NCI-H1694 treated with DMSO at 0.1 percent for 48 hours (cell line): ENCODE measurements around the gene ALPG.
"Not testable (repeated sequence)": the region's sequence is repeated elsewhere in the genome, so short reads cannot be mapped to it uniquely, and the experiment has no call there.

Source experiments
- DNase-seq: peaks from one replicate; lab custom pipeline; 2025; lab: John Stamatoyannopoulos, UW

The ALPG gene

GRCh38 chr2:232419245-232420072, 12.8 kb downstream of the ALPG start:
- DNase-seq: no peak

DNA sequence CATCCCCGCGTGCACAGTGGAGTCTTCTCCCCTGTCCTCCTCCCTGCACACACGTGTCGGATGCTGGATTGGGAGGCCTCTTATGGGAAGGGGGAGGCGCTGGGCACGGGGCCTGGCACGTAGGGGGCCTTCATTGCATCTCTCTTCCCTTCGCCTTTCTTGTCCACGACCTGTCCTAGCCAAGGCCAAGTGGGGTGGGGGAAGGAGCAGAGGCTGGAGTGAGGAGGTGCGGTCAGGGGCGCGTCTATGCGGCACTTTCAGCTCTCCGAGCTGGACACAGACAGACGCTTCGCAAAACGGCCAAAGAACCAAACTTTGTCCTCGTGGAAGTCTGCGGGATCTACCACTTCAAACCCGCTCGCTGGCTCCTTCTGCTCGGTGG, 13.4 kb downstream of the ALPG start:
- no peak for DNase-seq

DNA sequence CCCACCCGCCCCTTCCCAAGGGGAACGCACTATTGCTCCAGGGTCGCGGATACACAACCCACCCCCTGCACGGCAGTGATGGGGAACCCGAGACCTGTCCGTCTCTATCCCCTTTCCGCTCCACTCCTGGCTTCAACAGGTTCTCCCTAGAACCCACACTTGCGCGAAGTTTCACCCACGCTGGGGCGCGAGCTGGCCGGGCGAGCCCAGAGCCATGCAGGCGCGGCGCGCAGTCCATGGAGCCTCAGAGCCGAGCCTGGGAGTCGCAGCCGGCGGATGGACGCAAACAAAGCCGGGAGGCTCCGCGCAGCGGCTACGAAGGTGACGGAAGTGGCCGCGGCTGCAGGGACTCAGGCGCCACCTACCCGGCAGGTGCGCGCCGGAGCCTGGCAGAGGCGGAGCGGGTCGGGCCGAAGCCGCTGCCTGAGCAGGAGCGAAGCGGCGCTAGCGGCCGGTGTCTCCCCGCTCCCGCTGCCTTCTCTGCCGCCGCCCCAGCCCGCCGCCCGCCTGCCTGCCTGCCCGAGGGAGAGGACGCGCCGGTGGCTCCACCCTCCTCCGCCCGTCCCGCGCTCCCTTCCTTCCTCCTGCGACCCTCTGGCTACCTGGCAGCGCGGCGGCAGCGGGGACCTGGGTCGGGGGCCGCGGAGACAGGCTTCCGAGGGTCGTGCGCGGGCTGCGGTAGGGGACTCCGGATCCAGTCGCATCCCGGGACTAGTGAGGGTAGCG, 14.0 kb downstream of the ALPG start:
- DNase-seq: no peak

- no peak for DNase-seq
These were observed 14.6 kb downstream of the ALPG start for GRCh38 chr2:232421189-232421785.

GRCh38 chr2:232422051-232422450, 15.4 kb downstream of the ALPG start:
- no peak for DNase-seq

- DNase-seq: not testable (repeated sequence)
These were observed 16.4 kb downstream of the ALPG start for GRCh38 chr2:232422996-232423395.

GRCh38 chr2:232423407-232423806, 16.8 kb downstream of the ALPG start:
- DNase-seq: not testable (repeated sequence)

DNA sequence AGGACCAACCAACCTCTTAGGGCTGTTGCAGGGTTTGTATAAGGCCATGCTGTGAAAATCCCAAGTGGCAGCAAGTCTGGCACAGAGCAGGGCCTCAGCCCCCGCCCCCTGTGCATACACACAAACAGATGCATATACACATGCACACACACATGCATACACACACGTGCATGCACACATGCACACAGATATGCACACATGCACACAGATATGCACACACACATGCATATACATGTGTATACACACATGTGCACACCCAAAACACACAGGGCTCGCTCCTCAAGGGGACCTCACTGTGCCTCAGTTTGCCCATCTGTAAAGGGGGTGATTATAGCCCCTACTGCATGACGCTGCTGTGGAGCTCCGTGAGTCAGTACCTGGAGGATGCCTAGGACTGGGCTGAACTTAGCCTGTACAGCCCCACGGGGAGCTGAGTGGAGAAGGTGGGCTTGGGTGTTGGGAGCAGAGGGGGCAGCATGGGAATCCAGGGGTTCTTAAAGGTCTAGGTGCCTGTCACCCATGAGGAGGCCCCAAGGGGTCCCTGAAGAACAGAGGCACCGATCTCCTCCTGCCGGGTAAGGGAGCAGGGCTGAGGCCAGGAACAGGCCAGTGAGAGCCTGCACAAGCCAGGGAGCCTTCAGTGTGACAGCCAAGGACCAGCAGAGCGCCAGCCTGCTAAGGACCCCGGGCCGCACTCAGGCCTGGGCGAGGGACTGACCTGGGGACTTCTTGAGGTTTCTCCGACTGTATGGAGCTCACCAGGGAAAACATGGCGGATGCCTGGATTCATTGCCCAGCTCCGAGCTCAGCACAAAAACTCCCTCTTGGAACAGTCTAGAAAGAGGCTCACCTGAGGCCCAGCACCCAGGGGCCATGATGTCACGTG, 25.3 kb downstream of the ALPG start:
- no peak for DNase-seq

- DNase-seq: no peak
These were observed 26.0 kb downstream of the ALPG start for GRCh38 chr2:232432598-232433184.

- DNase-seq: not testable (repeated sequence)
These were observed 27.0 kb downstream of the ALPG start for GRCh38 chr2:232433622-232434021.

GRCh38 chr2:232434091-232434490, 27.4 kb downstream of the ALPG start:
- DNase-seq: no peak

DNA sequence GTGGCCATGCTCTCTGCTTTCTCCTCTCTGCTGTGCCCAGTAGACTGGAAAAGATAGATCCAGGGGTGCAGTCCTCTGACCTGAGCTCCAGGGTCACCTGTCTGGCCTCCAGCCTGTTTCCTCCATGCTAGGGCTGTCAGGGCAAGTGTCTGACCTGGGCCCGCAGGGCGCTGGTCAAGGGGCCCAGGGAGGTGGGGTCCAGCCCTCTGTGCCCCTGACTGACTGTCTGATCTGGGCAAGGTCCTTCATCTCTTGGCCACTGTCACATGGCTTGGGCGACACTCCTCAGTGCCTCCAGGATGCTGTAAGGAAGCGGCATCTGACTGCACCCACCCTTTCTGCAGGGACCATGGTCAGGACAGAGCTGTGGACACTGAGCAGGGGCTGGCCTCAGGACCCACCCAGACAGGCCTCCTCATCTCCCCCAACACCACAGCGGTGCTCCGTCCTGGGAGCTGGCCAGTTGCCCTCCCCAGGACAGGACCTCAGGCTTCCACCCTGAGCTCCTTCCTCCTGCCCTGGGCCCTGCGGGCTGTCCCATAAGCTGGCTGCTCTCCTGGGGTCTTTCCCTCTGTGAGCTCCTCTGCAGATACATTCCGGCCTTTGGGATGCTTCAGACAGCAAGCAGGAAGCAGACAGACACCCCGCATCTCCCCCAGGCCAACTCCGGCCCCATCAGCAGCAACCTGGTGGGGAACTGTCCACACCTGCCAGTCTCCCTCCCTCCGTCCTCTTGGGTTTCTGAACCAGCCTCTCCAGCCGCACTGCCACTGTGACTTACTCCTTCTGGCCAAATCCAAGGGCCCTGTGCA, 28.1 kb downstream of the ALPG start:
- DNase-seq: no peak

- no peak for DNase-seq
These were observed 28.7 kb downstream of the ALPG start for GRCh38 chr2:232435375-232435648.

DNA sequence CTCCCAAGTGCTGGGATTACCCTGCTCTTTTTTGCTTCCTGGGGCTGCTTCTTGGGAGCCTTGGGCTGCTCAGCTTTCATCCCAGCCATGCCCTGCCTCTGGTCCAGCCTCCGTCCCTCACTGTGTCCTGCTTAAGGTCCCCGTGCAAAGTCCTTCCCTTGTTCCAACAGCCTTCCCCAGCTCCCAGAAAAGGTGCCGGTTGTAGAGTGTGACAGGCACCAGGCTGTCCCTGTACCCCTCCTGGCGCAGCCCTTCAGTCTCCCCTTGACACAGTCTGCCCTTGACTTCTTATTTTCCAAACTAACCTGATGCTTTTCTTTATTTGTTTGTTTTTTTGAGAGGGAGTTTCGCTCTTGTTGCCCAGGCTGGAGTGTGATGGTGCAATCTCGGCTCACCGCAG, 29.2 kb downstream of the ALPG start:
- no peak for DNase-seq

DNA sequence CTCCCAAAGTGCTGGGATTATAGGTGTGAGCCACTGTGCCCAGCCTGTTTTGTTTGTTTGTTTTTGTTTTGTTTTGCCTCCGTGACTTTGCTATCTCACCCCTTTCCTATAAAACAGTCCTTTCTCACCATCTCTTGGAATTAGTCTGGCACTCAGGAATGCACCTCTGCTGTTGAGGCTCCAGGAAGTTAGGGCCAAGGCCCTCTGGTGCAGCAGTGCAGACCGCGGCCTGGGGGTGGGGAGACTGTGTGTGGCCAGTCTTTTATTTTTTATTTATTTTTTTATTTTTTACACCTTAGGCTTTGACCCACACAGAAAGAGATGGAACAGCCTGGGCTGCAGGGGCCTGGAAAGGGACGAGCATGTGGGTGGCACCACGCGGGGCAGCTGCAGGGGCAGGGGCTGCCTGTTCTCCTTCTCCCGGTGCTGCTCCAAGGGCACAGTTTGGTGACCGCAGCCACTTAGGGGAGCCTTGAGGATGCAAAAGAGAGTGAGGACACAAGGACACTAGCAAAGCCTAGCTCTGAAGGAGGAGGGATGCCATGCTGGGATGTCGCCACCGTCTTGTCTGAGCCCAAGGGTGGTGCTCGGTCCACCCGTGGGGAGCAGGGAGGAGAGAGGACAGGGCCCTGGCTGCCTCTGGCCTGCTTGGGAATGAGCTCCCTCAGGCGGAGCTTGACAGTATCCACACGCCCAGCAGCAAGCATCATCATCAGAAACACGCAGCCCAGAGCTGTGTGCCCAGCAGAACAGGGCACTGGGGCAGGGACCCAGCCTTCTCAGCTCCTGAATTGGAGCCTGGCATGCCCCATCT, 29.9 kb downstream of the ALPG start:
- DNase-seq: no peak

DNA sequence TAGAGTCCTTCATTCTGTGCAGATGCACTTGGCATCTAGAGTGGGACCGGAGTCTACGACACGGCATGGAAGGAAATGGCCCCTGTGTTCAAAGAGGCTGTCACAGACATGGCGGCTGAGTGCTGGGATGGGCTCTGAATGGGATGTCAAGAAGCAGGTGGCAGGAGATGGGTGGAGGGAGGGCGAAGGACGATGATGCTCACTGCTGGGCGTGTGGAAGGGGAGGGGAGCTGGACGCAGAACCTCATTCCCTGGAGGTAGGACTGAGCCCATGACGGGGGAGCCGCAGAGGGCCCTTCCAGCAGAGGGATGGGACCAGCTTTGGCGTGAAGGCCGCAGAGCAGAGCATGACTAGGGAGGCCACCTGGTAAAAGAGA, 30.5 kb downstream of the ALPG start:
- DNase-seq: no peak

DNA sequence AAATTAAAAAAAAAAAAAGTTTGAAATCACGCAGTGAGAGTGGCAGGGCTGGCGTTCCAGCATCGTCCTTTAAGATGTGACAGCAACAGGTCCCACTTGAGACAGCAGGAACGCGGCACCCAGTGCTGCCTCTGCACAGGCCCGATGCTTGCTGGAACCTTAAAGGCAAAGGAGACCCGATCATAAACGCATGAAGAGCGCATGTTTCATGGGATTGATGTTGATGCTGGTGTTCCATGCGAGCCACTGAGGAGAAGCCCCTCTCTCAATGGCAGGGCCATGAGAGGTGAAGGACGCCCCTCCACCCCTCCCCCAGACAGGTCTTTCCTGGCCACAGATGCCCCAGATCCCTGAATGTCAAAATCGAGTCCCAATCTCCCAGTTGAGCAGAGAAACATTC, 31.4 kb downstream of the ALPG start:
- no peak for DNase-seq

- DNase-seq: no peak
These were observed 32.5 kb downstream of the ALPG start for GRCh38 chr2:232438951-232439757.

- no peak for DNase-seq
These were observed 33.1 kb downstream of the ALPG start for GRCh38 chr2:232439758-232440135.
